Spleen (tissue), 11 donors: ENCODE data around the gene EEF1AKMT1. TPM values are rescaled to one million over a fixed set of nuclear protein-coding genes. Genes with fewer than 3 reads are reported as not detected.
"Not testable (repeated sequence)": the region's sequence is repeated elsewhere in the genome, so short reads cannot be mapped to it uniquely, and the experiment has no call there.

Experiments
- DNase-seq: peaks from one replicate; pipeline ENCODE4 v3.0.0-alpha.2; 2020
- H3K27ac ChIP-seq, 8 donors: fragments of 200-600 bp; sonication (generic) in 7 of 8; 1 replicate in 4 of 8; 2 replicates in 4 of 8; pipeline versions ENCODE4 v1.5.0 to v1.8.0; 2016 to 2021; ENCODE audit warnings: inconsistent platforms in 4 of 8, mild to moderate bottlenecking in 4 of 8, moderate library complexity in 1 of 8
- H3K27me3 ChIP-seq, 7 donors: fragments of 200-600 bp; sonication (generic) in 6 of 7; replicated peaks in 1 of 7; 1 replicate in 4 of 7; 2 replicates in 3 of 7; pipeline versions ENCODE4 v1.5.0 to v1.8.0; 2016 to 2021; ENCODE audit warnings: inconsistent platforms in 3 of 7, mild to moderate bottlenecking in 1 of 7
- H3K36me3 ChIP-seq, 6 donors: fragments of 200-600 bp; sonication (generic) in 5 of 6; 1 replicate in 4 of 6; 2 replicates in 2 of 6; pipeline versions ENCODE4 v1.5.0 to v1.8.0; 2016 to 2021; ENCODE audit warnings: inconsistent platforms in 2 of 6
- H3K4me1 ChIP-seq, 6 donors: fragments of 200-600 bp; sonication (generic) in 5 of 6; 1 replicate in 3 of 6; 2 replicates in 3 of 6; pipeline versions ENCODE4 v1.5.0 to v1.8.0; 2016 to 2021; ENCODE audit warnings: inconsistent platforms in 3 of 6
- H3K4me3 ChIP-seq, 8 donors: fragments of 200-600 bp; sonication (generic) in 7 of 8; 1 replicate in 4 of 8; 2 replicates in 4 of 8; pipeline versions ENCODE4 v1.5.0 to v1.8.0; 2016 to 2021; ENCODE audit warnings: inconsistent platforms in 4 of 8, mild to moderate bottlenecking in 4 of 8, moderate library complexity in 2 of 8
- H3K9me3 ChIP-seq, 8 donors: fragments of 200-600 bp; sonication (generic) in 7 of 8; 1 replicate in 4 of 8; 2 replicates in 4 of 8; pipeline versions ENCODE4 v1.5.0 to v1.8.0; 2016 to 2021; ENCODE audit warnings: inconsistent platforms in 4 of 8
- CTCF ChIP-seq, 11 experiments: fragments of 200-600 bp in 7 of 11; fragments of 450-650 bp in 4 of 11; sonication (generic) in 4 of 11; IDR thresholded peaks in 8 of 11; conservative IDR thresholded peaks in 3 of 11; 1 replicate in 7 of 11; 2 replicates in 4 of 11; pipeline versions ENCODE4 v1.4.0 to v1.8.0; 2016 to 2021; ENCODE audit warnings: antibody characterized with exemption in 11 of 11, inconsistent platforms in 4 of 11, mild to moderate bottlenecking in 1 of 11
- POLR2A ChIP-seq, 3 donors: fragments of 450-650 bp; IDR thresholded peaks; one replicate each; pipeline ENCODE4 v1.5.1; 2017; ENCODE audit warnings: antibody characterized with exemption in 3 of 3, mild to moderate bottlenecking in 1 of 3
- POLR2AphosphoS5 ChIP-seq, 3 donors: sonication (generic); formaldehyde crosslinking; IDR thresholded peaks; one replicate each; pipeline ENCODE4 v1.5.1; 2017; ENCODE audit warnings: antibody characterized with exemption in 3 of 3
- WGBS, 5 donors: extraction: QIAGEN DNeasy Blood & Tissue Kit in 3 of 5; methylation state at CpG; one replicate each; pipeline versions ENCODE4 v1.1.5 to v1.1.7; 2013 to 2018; 5-methylcytosine and 5-hydroxymethylcytosine counted together
- intact Hi-C: fragments of 100-400 bp; cut with DNase I; formaldehyde crosslinking; loops from one replicate; pipeline ENCODE4 v1.15.0; 2023; ENCODE audit warnings: low total_unique reads
- polyA plus RNA-seq, 3 donors: library from polyadenylated mRNA; stranded (reverse); fragments of 200-250 nt; gene quantifications; one replicate each; pipeline ENCODE4 v1.2.1, GENCODE V29; 2013
- total RNA-seq, 7 donors: library from RNA; depleted of rRNA in 3 of 7; stranded (reverse); fragments of >200 nt in 3 of 7; fragmentation: NEBNext Ultra II Directional in 4 of 7; extraction: Animal tissue kit (Norgen Biotek cat#: 25700) in 4 of 7; gene quantifications; one replicate each; pipeline versions ENCODE4 v1.1.0 to v1.2.1, GENCODE V29; 2016 to 2021
- donor health status: healthy with polysubstance abuse.
- donor health status: DM: no; HTN: no; CAD: no; lungs with moderate emphysema.
- donor health status: DM: no; HTN: no; CAD: no.
- donor health status: Bipolar disorder and iron deficiency.
- donor health status: healthy.
- donor health status: DM: no; HTN: no; CAD: no.
- donor health status: DM: yes; HTN: yes; CAD: no.

The EEF1AKMT1 gene
- total and polyA plus RNA-seq, 10 donors, result 3.8 to 10.1 (median 7.0) TPM

GRCh38 chr13:20684546-20684945, 89.2 kb downstream of the EEF1AKMT1 start:
- WGBS, 5 donors, result 63 to 87% (median 72%) methylated on average over 17 to 18 of the region's 18 CpGs
- Histone ChIP-seq H3K4me3 (no peak overlapping the region), H3K9me3 (no peaks in the 10 kb centered on the region), H3K36me3 (peaks cover 0 to 25% (median 2%) of the 10 kb centered on the region in 6 donors), H3K27me3 (no peaks in the 10 kb centered on the region), H3K27ac (no peak overlapping the region), H3K4me1 (no peaks in the 10 kb centered on the region)
- DNase-seq, result no peak
- intact Hi-C loops, result no loop called here
- TF ChIP-seq POLR2AphosphoS5 (IDR thresholded peaks at IDR 0.05) (no peak), POLR2A (IDR thresholded peaks at IDR 0.05) (no peak), CTCF (IDR thresholded peaks at IDR 0.05 in 8 of 11, conservative IDR thresholded peaks at IDR 0.05 in 3 of 11) (no peak)

DNA sequence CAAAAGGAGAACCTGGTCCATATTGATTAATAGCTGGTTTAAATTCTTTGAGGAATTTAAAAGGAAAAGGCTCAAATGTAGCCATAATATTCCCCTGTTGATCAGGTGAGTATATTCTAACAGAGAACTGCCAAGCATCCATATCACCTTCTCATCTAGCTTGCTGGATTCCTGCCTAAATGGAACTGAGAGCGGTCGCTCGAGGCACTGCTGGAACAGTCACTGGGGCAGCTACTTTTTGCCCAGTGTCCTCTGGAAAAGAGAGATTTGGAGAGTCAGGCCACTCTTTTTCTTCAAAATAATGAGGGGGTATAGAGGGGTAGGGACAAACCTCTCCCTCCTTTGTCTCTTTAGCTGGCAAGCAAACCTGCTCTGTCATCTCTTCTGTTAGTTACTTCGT, 89.7 kb downstream of the EEF1AKMT1 start:
- no peaks in the 10 kb centered on the region for H3K27me3 ChIP-seq
- H3K4me3 ChIP-seq, result no peak overlapping the region
- H3K27ac ChIP-seq, result no peak overlapping the region
- 84 to 95% (median 91%) methylated on average over 4 of the region's 4 CpGs for whole genome bisulfite sequencing, 5 donors
- TF ChIP-seq POLR2A (IDR thresholded peaks at IDR 0.05), result no peak
- TF ChIP-seq POLR2AphosphoS5 (IDR thresholded peaks at IDR 0.05), result no peak
- TF ChIP-seq CTCF (IDR thresholded peaks at IDR 0.05 in 8 of 11, conservative IDR thresholded peaks at IDR 0.05 in 3 of 11), result no peak
- no peaks in the 10 kb centered on the region for H3K9me3 ChIP-seq
- H3K36me3 ChIP-seq, result peaks cover 0 to 23% (median 2%) of the 10 kb centered on the region in 6 donors
- DNase-seq, result no peak
- intact Hi-C loops, result no loop called here
- H3K4me1 ChIP-seq, result no peaks in the 10 kb centered on the region

GRCh38 chr13:20682061-20682460, 91.7 kb downstream of the EEF1AKMT1 start:
- peaks cover 0 to 10% (median 0%) of the 10 kb centered on the region in 6 donors for H3K36me3 ChIP-seq
- no peak for TF ChIP-seq CTCF (IDR thresholded peaks at IDR 0.05 in 8 of 11, conservative IDR thresholded peaks at IDR 0.05 in 3 of 11)
- no peak for TF ChIP-seq POLR2AphosphoS5 (IDR thresholded peaks at IDR 0.05)
- no peak for TF ChIP-seq POLR2A (IDR thresholded peaks at IDR 0.05)
- no peak overlapping the region for H3K4me3 ChIP-seq
- intact Hi-C loops, result no loop called here
- no peak for DNase-seq
- H3K4me1 ChIP-seq, result no peaks in the 10 kb centered on the region
- WGBS, 5 donors, result 89 to 100% (median 94%) methylated on average over 1 of the region's 1 CpG
- no peaks in the 10 kb centered on the region for H3K9me3 ChIP-seq
- H3K27me3 ChIP-seq, result no peaks in the 10 kb centered on the region
- H3K27ac ChIP-seq, result no peak overlapping the region

DNA sequence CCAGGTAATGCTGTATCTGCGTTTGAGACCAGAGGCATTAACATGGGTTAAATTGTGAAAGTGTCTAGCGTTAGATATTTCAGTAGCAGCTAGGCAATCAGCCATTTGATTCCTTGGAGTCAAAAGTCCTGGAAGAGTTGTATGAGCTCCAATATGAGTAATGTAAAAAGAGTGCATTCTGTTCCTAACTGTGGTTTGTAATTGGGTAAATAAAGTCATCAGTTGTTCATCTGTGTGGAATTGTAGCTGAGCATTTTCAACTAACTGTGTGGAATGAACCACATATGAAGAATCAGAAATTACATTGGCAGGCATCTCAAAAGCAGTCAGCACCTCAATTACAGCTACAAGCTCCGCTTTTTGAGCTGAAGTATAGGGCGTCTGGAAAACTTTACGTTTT, 92.3 kb downstream of the EEF1AKMT1 start:
- H3K4me1 ChIP-seq, H3K4me3 ChIP-seq, H3K27me3 ChIP-seq, H3K27ac ChIP-seq, H3K36me3 ChIP-seq, intact Hi-C loops, DNase-seq, H3K9me3 ChIP-seq: not testable (repeated sequence)
- WGBS, 5 donors, result 82 to 97% (median 94%) methylated on average over 5 of the region's 5 CpGs
